OCI-LY7 (cell line): ENCODE results near the gene ERFE. TPM values are rescaled to one million over a fixed set of nuclear protein-coding genes. Genes with fewer than 3 reads are reported as not detected.

Experiments
- BruUV-seq: library from RNA; stranded (reverse); fragments of 400-500 nt; replicated peaks from 2 replicates; lab custom pipeline; 2021; lab: Mats Ljungman, UMichigan
- CTCF ChIA-PET: fragments of 300-600 bp; sonication (Branson Sonifier 250); formaldehyde crosslinking; loops from one replicate; lab custom pipeline; 2022; ENCODE audit warnings: antibody characterized with exemption; ENCODE audit not compliant: unreplicated experiment; lab: Charles Lee
- POLR2A ChIA-PET: fragments of 300-600 bp; sonication (Branson Sonifier 250); formaldehyde crosslinking; loops from one replicate; lab custom pipeline; 2022; ENCODE audit warnings: antibody characterized with exemption; lab: Charles Lee
- DNase-seq: peaks from one replicate; pipeline ENCODE4 v3.0.0-alpha.2; 2015; ENCODE audit warnings: low spot score
- H2AFZ ChIP-seq: fragments of 200-600 bp; sonication (generic), shearing (Covaris generic); 2 replicates; pipeline ENCODE4 v1.6.1; 2014; ENCODE audit warnings: mild to moderate bottlenecking, antibody characterized with exemption, low read length, moderate library complexity
- H3K27ac ChIP-seq: fragments of 200-600 bp; sonication (generic); 2 replicates; pipeline ENCODE4 v1.5.1; 2014; ENCODE audit warnings: mixed run types, low read depth, mild to moderate bottlenecking, moderate library complexity, low read length, inconsistent platforms; ENCODE audit not compliant: poor library complexity, severe bottlenecking
- H3K36me3 ChIP-seq: fragments of 200-600 bp; sonication (generic); 2 replicates; pipeline ENCODE4 v1.6.1; 2014; ENCODE audit warnings: mild to moderate bottlenecking, antibody characterized with exemption, low read length, moderate library complexity, mixed read lengths; ENCODE audit not compliant: insufficient read depth
- H3K4me1 ChIP-seq: fragments of 200-600 bp; sonication (generic); 2 replicates; pipeline ENCODE4 v1.5.1; 2014; ENCODE audit warnings: mild to moderate bottlenecking, low read length; ENCODE audit not compliant: insufficient read depth, poor library complexity, severe bottlenecking
- H3K4me2 ChIP-seq: fragments of 200-600 bp; sonication (generic); 2 replicates; pipeline ENCODE4 v1.6.1; 2014; ENCODE audit warnings: mild to moderate bottlenecking, low read length
- H3K4me3 ChIP-seq: fragments of 200-600 bp; sonication (generic); 2 replicates; pipeline ENCODE4 v1.5.1; 2014; ENCODE audit warnings: mild to moderate bottlenecking, low read depth, low read length; ENCODE audit not compliant: poor library complexity, severe bottlenecking
- H3K79me2 ChIP-seq: fragments of 200-600 bp; sonication (generic); 2 replicates; pipeline ENCODE4 v1.6.1; 2016; ENCODE audit warnings: low read depth, mild to moderate bottlenecking, low read length, moderate library complexity, mixed read lengths; ENCODE audit not compliant: insufficient read depth
- H3K9me2 ChIP-seq: fragments of 200-600 bp; sonication (generic); 2 replicates; pipeline ENCODE4 v1.6.1; 2016; ENCODE audit warnings: mild to moderate bottlenecking, low read length, mixed read lengths; ENCODE audit not compliant: insufficient read depth
- H3K9me3 ChIP-seq: fragments of 200-600 bp; sonication (generic); 2 replicates; pipeline ENCODE4 v1.6.1; 2014; ENCODE audit warnings: mild to moderate bottlenecking, mixed run types, low read length, mixed read lengths
- H4K20me1 ChIP-seq: fragments of 200-600 bp; sonication (generic); 2 replicates; pipeline ENCODE4 v1.6.1; 2014; ENCODE audit warnings: mild to moderate bottlenecking, antibody characterized with exemption, low read length, moderate library complexity, mixed read lengths; ENCODE audit not compliant: insufficient read depth
- EZH2phosphoT487 ChIP-seq: fragments of 200-600 bp; sonication (generic); IDR thresholded peaks from 2 replicates; pipeline ENCODE4 v1.6.1; 2018; ENCODE audit warnings: low read depth, borderline replicate concordance, mild to moderate bottlenecking, mixed run types, antibody characterized with exemption, low read length, moderate library complexity, mixed read lengths
- intact Hi-C: fragments of 100-400 bp; cut with micrococcal nuclease; formaldehyde crosslinking; loops from one replicate; pipeline ENCODE4 v1.10.0; 2022; ENCODE audit not compliant: unreplicated experiment
- total RNA-seq, 2 experiments: library from RNA; depleted of rRNA in 1 of 2; stranded (reverse); fragments of >200 nt in 1 of 2; shearing (Covaris generic) in 1 of 2; gene quantifications; 2 replicates each; pipeline ENCODE4 v1.2.3, GENCODE V29; 2014 to 2022
- TF ChIP-seq, protein P1 (sequence below): fragments of 200-600 bp; sonication (generic); conservative IDR thresholded peaks from 2 replicates; pipeline ENCODE4 v1.5.1; 2014; ENCODE audit warnings: mild to moderate bottlenecking, antibody characterized with exemption, low read length, moderate library complexity, mixed read lengths

Gene ERFE
- total RNA-seq, 2 experiments from 2014 or later = 8.2 to 10.2 TPM

GRCh38 chr2:238174291-238174690 lies 15.5 kb downstream of the ERFE start:
- no peaks in the 10 kb centered on the region for H3K79me2 ChIP-seq
- no peak overlapping the region for H3K4me3 ChIP-seq
- peaks cover 26% of the 10 kb centered on the region for H3K4me1 ChIP-seq
- H4K20me1 ChIP-seq = no peaks in the 10 kb centered on the region
- ChIA-PET CTCF (no interaction called here), POLR2A (no interaction called here)
- H3K9me3 ChIP-seq = no peaks in the 10 kb centered on the region
- no peak for TF ChIP-seq EZH2phosphoT487
- TF ChIP-seq, protein P1, sequence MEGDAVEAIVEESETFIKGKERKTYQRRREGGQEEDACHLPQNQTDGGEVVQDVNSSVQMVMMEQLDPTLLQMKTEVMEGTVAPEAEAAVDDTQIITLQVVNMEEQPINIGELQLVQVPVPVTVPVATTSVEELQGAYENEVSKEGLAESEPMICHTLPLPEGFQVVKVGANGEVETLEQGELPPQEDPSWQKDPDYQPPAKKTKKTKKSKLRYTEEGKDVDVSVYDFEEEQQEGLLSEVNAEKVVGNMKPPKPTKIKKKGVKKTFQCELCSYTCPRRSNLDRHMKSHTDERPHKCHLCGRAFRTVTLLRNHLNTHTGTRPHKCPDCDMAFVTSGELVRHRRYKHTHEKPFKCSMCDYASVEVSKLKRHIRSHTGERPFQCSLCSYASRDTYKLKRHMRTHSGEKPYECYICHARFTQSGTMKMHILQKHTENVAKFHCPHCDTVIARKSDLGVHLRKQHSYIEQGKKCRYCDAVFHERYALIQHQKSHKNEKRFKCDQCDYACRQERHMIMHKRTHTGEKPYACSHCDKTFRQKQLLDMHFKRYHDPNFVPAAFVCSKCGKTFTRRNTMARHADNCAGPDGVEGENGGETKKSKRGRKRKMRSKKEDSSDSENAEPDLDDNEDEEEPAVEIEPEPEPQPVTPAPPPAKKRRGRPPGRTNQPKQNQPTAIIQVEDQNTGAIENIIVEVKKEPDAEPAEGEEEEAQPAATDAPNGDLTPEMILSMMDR = no peak
- H3K4me2 ChIP-seq = no peak overlapping the region
- intact Hi-C loops = no loop called here
- H2AFZ ChIP-seq = no peak overlapping the region
- no TSS peak for BruUV-seq
- peaks cover 93% of the 10 kb centered on the region for H3K36me3 ChIP-seq
- H3K9me2 ChIP-seq = no peaks in the 10 kb centered on the region
- no peak for DNase-seq
- H3K27ac ChIP-seq = no peak overlapping the region

DNA sequence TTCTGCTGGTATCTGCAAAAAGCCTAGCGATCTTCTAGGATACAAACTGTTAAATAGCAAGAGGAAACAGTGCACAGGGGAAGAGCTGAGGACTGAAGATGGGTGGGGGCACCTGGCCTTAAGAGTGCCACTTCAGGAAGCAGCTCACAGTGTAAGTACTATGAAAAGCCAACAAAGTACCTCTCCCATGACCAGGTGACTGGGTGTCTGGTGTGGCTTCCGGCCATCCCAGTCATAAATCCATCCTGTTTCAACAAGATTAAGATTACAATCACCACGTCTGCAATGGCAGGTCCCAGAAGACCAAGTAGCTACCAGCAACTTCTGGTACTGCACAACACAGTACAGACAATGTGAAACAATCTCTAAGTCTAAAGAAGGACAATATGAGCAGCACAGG lies 15.9 kb downstream of the ERFE start:
- no TSS peak for BruUV-seq
- CTCF ChIA-PET = no interaction called here
- H3K4me2 ChIP-seq = no peak overlapping the region

GRCh38 chr2:238176613-238177012 lies 17.8 kb downstream of the ERFE start:
- no peak overlapping the region for H2AFZ ChIP-seq
- no peak for TF ChIP-seq EZH2phosphoT487
- TF ChIP-seq, protein P1 = no peak
- ChIA-PET POLR2A (no interaction called here), CTCF (no interaction called here)
- H3K27ac ChIP-seq = no peak overlapping the region
- peaks cover 3% of the 10 kb centered on the region for H3K4me1 ChIP-seq
- H3K36me3 ChIP-seq = peaks cover 95% of the 10 kb centered on the region
- intact Hi-C loops = no loop called here
- no peaks in the 10 kb centered on the region for H3K9me3 ChIP-seq
- DNase-seq = no peak
- no peak overlapping the region for H3K4me3 ChIP-seq
- no peaks in the 10 kb centered on the region for H3K79me2 ChIP-seq
- BruUV-seq = no TSS peak
- H4K20me1 ChIP-seq = 0 out of 2 replicates have a peak, but pooled peaks cover 6% of the 10 kb centered on the region
- no peak overlapping the region for H3K4me2 ChIP-seq
- no peaks in the 10 kb centered on the region for H3K9me2 ChIP-seq

More for the DNA sequence above, 15.9 kb downstream of the ERFE start:
- Histone ChIP-seq H3K27ac (no peak overlapping the region), H3K9me3 (no peaks in the 10 kb centered on the region), H3K9me2 (no peaks in the 10 kb centered on the region), H4K20me1 (no peaks in the 10 kb centered on the region), H2AFZ (no peak overlapping the region), H3K4me3 (no peak overlapping the region), H3K79me2 (no peaks in the 10 kb centered on the region), H3K36me3 (peaks cover 93% of the 10 kb centered on the region), H3K4me1 (peaks cover 22% of the 10 kb centered on the region)
- no peak for DNase-seq
- intact Hi-C loops = no loop called here
- TF ChIP-seq, protein P1 = no peak
- no peak for TF ChIP-seq EZH2phosphoT487
- POLR2A ChIA-PET = no interaction called here
